ENCODE results near the gene STAC3.

DNA sequence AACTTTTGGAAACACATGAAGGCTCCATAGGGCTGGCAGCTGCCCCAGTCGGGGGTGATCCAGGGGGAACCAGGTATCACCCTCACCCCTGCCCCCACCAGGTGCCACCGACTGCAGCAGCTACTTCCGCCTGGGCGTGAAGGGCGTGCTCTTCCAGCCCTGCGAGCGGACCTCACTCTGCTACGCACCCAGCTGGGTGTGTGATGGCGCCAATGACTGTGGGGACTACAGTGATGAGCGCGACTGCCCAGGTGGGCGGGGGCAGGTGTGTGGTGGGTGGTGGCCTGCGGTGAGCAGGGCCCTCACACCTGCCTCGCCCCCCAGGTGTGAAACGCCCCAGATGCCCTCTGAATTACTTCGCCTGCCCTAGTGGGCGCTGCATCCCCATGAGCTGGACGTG lies 56.7 kb downstream of the STAC3 start:
- TF ChIP-seq, protein P1, sequence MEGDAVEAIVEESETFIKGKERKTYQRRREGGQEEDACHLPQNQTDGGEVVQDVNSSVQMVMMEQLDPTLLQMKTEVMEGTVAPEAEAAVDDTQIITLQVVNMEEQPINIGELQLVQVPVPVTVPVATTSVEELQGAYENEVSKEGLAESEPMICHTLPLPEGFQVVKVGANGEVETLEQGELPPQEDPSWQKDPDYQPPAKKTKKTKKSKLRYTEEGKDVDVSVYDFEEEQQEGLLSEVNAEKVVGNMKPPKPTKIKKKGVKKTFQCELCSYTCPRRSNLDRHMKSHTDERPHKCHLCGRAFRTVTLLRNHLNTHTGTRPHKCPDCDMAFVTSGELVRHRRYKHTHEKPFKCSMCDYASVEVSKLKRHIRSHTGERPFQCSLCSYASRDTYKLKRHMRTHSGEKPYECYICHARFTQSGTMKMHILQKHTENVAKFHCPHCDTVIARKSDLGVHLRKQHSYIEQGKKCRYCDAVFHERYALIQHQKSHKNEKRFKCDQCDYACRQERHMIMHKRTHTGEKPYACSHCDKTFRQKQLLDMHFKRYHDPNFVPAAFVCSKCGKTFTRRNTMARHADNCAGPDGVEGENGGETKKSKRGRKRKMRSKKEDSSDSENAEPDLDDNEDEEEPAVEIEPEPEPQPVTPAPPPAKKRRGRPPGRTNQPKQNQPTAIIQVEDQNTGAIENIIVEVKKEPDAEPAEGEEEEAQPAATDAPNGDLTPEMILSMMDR (IDR thresholded peaks at IDR 0.05), result no peak
- TF ChIP-seq EZH2 (IDR thresholded peaks at IDR 0.05), result no peak

Measured in neural progenitor cell (in vitro differentiated cells).